ENCODE measurements around the gene KRTAP4-4. TPM values are rescaled to one million over a fixed set of nuclear protein-coding genes. Genes with fewer than 3 reads are reported as not detected.
"Not testable (repeated sequence)": the region's sequence is repeated elsewhere in the genome, so short reads cannot be mapped to it uniquely, and the experiment has no call there.

The KRTAP4-4 gene
- not detected for total RNA-seq
- long read RNA-seq, donor 1: 0 reads
- long read RNA-seq, donor 2: 0 reads

DNA sequence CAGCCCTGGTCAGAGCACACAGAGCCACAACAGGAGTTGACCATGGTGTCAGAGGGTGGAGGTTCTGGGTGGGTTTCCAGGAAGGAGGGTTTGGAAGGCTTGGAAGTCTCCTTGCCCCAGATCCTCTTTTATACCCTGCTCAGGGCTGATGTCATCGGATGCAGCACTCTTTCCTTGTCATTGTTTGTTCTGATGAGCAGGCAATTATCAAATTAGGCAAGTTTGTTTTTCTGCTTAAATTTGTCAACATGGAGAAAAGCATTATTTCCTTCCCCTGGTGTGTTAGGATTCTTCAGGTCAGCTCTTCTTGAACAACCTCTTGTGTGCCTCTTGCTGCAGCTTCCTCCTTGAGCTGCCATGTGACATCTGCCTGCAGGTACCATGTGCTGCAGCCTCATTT, at the start of gene KRTAP4-4:
TSS of gene KRTAP4-4 (minus strand) at position 101 of the 400 bp plus-strand sequence. CDS start at position 44, 57 bp downstream.
- no peak for DNase-seq (ENCODE audit: low spot score)
- intact Hi-C loops (cut with DNase I): no loop called here

DNA sequence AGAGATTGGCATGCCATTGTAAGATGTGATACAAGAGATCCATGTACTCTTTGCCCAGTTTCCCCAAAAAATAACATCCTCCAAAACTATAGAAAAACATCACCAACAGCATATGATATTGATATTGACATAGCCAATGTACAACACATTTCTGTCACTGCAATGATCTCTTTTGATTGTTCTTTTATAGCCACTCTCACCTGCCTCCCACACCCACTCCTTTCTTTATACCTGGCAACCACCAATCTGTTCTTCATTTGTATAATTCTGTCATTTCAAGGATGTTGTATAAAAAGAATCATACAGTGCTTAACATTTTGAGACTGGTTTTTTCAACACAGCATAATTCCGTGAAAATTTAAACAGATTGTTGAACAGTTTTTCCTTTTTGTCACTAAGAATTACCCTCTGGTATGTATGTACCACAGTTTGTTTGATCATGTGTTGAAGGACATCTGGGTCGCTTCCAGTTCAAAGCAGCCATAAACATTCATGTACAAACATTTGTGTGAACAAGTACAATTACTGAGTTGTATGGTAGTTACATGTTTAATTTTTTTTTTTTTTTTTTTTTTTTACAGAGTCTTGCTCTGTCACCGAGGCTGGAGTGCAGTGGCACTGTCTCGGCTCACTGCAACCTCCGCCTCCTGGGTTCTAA, 39.0 kb upstream of the KRTAP4-4 start:
- no peak for DNase-seq (ENCODE audit: low spot score)
- intact Hi-C loops (cut with DNase I): loop anchor here in 1 of 2 donors (10.0 kb wide), 1 partner anchor 535 kb away; the partner anchor contains the start of gene KRT222

DNA sequence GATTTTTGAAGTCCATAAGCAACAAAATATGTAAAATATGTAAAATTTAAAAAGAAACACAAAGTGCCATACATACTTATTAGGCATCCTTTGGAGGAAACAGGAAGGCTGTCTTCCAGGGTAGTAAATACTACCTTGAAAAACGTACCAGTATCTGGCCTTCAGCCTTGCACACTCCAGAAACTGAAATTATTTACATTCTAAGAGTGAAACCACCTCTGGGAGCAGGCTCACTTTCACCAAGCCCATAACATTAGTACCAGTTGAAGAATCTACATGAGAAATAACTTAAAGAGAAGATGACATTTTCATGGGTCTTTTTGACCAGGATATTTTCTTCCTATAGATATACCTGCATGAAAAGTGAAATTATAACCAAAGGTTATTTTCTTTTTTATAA, 35.5 kb upstream of the KRTAP4-4 start:
- DNase-seq (ENCODE audit: low spot score): no peak
- intact Hi-C loops (cut with DNase I): loop anchor here in 1 of 2 donors (10.0 kb wide), 1 partner anchor 531 kb away; the partner anchor contains the start of gene KRT222

DNA sequence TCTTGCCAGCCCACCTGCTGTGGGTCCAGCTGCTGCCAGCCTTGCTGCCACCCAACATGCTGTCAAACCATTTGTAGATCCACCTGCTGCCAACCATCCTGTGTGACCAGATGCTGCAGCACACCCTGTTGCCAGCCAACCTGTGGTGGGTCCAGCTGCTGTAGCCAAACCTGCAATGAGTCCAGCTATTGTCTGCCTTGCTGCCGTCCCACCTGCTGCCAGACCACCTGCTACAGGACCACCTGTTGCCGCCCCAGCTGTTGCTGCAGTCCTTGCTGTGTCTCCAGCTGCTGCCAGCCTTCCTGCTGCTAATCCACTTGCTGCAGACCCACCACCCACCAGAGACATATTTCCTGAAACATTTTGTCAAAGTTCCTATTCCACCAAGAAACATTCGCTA, 29.8 kb upstream of the KRTAP4-4 start:
- DNase-seq (ENCODE audit: low spot score): no peak
- intact Hi-C loops (cut with DNase I): loop anchor here in 1 of 2 donors (10.0 kb wide), 1 partner anchor 526 kb away; the partner anchor contains the start of gene KRT222

DNA sequence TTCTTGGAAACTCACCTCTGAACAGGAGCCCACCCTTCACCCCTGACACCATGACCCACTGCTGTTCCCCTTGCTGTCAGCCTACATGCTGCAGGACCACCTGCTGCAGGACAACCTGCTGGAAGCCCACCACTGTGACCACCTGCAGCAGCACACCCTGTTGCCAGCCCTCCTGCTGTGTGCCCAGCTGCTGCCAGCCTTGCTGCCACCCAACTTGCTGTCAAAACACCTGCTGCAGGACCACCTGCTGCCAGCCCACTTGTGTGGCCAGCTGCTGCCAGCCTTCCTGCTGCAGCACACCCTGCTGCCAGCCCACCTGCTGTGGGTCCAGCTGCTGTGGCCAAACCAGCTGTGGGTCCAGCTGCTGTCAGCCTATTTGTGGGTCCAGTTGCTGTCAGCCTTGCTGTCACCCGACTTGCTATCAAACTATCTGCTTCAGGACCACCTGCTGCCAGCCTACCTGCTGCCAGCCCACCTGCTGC, 29.3 kb upstream of the KRTAP4-4 start, which contains the start of gene KRTAP9-1:
TSS of gene KRTAP9-1 (plus strand) at position 51 of the 482 bp plus-strand sequence. CDS start at position 51, 0 bp downstream.
- intact Hi-C loops (cut with DNase I): loop anchor here in 1 of 2 donors (10.0 kb wide), 1 partner anchor 525 kb away; the partner anchor contains the start of gene KRT222
- DNase-seq (ENCODE audit: low spot score): not testable (repeated sequence)

DNA sequence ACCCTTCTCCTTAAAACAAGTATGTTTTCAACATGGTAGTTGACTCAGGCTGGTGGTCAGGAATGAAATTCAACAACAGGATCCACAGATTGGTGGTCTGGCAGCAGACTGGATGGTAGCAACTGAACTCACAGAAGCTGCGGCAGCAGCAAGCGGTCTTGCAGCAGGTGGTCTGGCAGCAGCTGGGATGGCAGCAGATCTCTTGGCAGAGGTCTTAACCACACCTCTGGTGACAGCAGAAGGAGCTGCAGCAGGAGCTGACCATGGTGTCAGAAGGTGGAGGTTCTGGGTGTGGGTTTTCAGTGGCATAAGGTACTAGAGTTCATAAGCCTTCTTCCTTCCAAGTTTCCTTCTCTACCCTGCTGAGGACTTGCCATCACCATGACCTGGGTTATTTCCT, 26.3 kb upstream of the KRTAP4-4 start:
- intact Hi-C loops (cut with DNase I): no loop called here
- DNase-seq (ENCODE audit: low spot score): no peak

DNA sequence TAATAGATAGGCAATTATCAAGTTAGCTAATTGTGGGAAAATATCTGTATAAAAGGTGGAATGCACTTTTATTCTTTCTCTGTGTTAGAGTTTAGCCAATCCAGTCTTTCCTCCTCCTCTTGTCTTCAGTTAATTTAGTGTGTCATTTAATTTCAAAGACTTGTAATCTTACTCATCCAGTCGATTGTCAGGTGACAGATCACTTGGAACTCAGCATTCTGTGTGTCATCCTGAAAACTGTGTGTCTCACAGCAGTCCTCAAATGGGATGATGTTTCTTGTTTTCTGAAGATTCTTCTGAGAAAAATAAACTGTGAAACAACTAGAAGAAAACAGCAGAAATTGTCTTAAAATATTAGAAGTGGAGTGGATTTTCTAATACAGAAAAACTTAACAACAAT, 24.5 kb upstream of the KRTAP4-4 start:
- intact Hi-C loops (cut with DNase I): no loop called here
- no peak for DNase-seq (ENCODE audit: low spot score)

DNA sequence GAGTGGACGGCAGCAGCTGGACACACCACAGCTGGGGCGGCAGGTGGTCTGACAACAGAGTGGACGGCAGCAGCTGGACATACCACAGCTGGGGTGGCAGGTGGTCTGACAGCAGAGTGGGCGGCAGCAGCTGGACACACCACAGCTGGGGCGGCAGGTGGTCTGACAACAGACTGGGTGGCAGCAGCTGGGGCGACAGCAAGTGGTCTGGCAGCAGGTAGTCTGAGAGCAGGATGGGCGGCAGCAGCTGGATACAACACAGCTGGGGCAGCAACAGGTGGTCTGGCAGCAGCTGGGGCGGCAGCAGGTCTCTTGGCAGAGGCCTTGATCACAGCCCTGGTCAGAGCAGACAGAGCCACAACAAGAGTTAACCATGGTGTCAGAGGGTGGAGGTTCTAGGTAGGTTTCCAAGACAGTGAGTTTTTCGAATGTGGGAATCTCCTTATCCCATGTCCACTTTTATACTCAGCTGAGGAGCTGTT, 24.0 kb upstream of the KRTAP4-4 start, which contains the start of gene KRTAP4-1:
TSS of gene KRTAP4-1 (minus strand) at position 432 of the 482 bp plus-strand sequence. CDS start at position 375, 57 bp downstream.
- intact Hi-C loops (cut with DNase I): no loop called here

DNA sequence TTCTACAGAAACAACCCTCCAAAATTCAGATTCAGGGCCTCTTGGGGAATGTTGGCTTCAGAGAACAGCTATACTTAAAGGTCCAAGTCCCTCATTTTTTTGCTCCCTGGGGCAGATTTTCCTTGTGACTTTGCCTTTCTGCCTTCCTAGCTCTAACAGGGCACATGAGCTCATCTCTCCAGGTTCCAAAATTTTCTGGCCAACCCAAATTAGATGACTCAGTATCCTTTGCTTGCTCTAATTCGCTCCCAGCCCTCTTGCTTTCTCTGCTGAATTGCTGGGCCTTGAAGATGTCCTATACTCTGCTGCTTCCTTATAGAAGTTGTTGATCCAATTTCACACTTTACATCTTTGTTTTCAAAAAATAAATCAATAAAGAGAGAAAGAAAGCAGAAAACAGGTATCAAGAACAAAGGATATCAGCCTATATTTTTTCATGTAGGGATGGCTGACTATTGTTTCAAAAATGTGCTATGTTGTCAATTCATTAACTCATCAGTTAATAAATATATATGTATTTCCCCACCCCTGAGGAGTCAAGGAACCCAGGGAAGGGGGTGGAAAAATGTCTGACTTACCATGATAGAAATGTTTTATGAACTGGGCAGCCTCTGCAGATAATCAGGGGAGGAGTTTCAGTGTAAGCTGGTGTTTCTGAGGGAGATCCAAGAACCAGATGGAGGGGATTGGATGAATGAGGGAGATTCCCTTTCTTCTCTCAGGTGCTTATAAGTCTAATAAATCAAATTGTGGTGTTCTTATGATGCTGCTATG, 18.5 kb upstream of the KRTAP4-4 start:
- intact Hi-C loops (cut with DNase I): no loop called here
- DNase-seq (ENCODE audit: low spot score): no peak

More for the DNA sequence above, 24.0 kb upstream of the KRTAP4-4 start, which contains the start of gene KRTAP4-1:
- no peak for DNase-seq (ENCODE audit: low spot score)

DNA sequence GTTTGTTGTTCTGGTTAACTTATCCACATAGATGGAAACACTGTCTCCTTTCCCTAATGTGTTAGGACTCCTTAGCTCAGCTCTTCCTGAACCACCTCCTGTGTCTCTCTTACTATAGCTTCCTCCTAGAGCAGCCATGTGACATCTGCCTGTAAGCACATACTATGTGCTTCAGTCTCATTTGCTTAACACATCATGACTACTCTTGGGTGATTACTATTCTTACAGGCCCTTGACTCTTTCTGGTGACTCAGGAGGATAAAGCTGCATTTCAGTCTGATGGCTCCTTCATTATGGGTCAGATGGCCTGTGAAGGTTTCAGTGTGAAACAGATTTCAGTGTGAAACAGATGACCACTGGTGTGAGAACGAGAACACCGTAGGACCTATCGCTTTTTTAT, 17.8 kb upstream of the KRTAP4-4 start:
- intact Hi-C loops (cut with DNase I): no loop called here
- no peak for DNase-seq (ENCODE audit: low spot score)

DNA sequence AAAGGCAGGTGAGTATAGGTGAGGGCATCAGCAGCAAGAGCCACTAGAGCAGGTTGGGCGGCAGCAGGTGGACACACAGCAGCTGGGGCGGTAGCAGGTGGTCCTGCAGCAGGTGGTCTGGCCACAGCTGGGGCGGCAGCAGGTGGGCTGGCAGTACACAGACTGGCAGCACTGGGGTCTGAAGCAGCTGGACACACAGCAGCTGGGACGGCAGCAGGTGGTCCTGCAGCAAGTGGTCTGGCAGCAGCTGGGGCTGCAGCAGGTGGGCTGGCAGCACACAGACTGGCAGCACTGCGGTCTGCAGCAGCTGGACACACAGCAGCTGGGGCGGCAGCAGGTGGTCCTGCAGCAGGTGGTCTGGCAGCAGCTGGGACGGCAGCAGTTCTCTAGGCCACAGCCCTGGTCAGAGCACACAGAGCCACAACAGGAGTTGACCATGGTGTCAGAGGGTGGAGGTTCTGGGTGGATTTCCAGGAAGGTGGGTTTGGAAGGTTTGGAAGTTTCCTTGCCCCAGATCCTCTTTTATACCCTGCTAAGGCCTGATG, 17.3 kb upstream of the KRTAP4-4 start, which contains the start of gene KRTAP4-2:
TSS of gene KRTAP4-2 (minus strand) at position 495 of the 545 bp plus-strand sequence. CDS start at position 438, 57 bp downstream.
- DNase-seq (ENCODE audit: low spot score): no peak
- intact Hi-C loops (cut with DNase I): no loop called here

DNA sequence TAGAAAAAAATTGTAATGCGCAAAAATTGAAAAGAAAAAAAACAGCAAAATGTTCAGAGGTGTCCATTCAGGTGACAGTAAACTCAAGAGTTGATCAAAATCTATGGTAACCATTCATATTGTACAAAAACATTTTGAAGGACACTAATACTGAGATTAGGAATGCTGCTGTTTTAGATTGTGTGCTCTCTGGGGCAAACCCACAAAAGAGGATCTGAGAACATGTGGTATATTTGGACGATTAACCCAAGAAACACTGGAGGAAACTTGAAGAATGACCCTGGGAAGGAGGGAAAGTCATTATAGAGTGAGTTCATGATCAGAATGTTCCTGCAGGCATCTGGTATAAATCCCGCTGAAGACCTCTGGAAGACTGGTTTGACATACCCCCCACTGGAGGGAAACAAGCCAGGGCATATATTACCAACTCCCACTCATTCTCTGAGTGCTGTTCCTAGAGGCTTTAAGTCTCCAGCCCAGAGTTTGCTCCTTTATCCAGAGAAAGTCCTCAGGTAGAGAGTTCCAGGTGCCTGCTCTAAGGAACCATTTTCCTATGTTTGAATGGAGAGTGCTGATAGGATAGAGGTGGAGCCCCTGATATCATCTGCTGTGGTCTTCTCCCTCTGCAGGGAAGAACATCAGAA, 16.3 kb upstream of the KRTAP4-4 start:
- intact Hi-C loops (cut with DNase I): no loop called here

DNA sequence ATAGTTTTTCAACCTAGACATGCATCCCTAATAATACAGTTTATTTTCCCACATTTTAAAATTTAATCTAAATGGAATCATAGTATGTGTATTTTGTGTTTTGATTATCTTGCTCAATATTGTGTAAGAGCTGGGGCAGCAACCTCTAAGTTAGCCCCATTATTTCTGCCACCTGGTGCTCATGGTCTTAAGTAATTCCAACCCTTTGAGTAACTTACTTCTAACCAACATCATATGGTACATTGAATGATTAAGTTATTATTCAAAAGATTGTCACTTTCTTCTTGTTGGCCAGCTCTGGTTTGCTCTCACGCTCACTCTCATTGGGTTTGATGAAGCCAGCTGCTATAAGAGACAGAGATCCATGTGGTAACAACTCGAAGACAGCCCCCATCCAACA, 11.3 kb upstream of the KRTAP4-4 start:
- intact Hi-C loops (cut with DNase I): no loop called here
- DNase-seq (ENCODE audit: low spot score): no peak

More for the DNA sequence above, 16.3 kb upstream of the KRTAP4-4 start:
- no peak for DNase-seq (ENCODE audit: low spot score)

DNA sequence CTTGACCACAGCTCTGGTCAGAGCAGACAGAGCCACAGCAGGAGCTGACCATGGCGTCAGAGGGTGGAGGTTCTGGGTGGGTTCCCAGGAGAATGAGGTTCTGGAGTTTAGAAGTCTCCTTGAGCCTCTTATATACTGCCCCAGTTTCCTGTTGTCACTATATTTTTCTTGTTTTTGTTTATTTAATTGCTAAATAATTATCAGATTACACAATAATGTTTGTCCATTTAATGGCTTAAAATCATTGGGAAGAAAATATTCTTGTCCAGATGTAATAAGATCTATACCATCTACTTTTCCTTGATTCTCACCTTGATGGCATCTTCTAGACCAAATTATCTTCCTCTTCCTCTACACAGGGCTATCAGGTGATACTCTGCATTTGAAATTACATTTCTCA, 7.6 kb upstream of the KRTAP4-4 start, which contains the start of gene KRTAP4-3:
TSS of gene KRTAP4-3 (minus strand) at position 101 of the 400 bp plus-strand sequence. CDS start at position 52, 49 bp downstream.
- intact Hi-C loops (cut with DNase I): no loop called here
- no peak for DNase-seq (ENCODE audit: low spot score)

DNA sequence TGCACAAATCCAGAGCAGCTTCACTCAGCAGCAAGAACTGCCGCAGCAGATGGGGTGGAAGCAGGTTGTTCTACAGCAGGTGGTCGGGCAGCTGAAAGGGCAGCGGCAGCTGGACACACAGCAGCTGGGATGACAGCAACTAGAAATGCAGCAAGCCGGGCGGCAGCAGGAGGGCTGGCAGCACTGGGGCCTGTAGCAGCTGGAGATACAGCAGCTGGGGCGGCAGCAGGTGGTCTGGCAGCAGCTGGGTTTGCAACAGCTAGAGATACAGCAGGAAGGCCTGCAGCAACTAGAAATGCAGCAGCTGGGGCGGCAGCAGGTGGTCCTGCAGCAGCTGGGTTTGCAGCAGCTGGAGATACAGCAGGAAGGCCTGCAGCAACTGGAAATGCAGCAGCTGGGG, 7.0 kb upstream of the KRTAP4-4 start:
- DNase-seq (ENCODE audit: low spot score): no peak
- intact Hi-C loops (cut with DNase I): no loop called here

DNA sequence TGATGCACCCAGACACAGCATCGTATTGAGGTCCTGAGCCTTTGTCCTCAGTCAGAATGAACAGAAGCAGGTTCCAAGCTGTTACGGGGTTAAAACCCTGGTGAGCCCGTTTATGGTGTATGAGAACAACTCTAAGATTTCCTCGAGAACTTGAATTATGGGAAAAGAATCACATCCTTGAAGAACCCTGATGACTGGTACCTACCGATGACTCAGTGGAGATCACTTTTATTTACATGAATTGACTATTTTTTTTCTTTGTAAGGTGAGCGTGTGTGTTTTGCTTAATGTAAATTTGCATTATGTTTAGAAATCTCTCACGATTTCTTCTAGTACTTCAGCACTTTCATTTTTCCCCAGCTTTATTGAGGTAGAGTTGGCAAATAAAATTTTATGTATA, 3.3 kb upstream of the KRTAP4-4 start:
- no peak for DNase-seq (ENCODE audit: low spot score)
- intact Hi-C loops (cut with DNase I): no loop called here

DNA sequence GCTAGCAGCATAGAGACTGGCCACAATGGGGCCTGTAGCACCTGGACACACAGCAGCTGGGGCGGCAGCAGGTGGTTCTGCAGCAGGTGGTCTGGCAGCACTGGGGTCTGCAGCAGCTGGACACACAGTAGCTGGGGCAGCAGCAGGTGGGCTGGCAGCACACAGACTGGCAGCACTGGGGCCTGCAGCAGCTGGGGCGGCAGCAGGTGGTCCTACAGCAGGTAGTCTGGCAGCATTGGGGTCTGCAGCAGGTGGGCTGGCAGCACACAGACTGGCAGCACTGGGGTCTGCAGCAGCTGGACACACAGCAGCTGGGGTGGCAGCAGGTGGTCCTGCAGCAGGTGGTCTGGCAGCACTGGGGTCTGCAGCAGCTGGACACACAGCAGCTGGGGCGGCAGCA, 358 bp downstream of the KRTAP4-4 start:
- intact Hi-C loops (cut with DNase I); DNase-seq (ENCODE audit: low spot score): not testable (repeated sequence)

DNA sequence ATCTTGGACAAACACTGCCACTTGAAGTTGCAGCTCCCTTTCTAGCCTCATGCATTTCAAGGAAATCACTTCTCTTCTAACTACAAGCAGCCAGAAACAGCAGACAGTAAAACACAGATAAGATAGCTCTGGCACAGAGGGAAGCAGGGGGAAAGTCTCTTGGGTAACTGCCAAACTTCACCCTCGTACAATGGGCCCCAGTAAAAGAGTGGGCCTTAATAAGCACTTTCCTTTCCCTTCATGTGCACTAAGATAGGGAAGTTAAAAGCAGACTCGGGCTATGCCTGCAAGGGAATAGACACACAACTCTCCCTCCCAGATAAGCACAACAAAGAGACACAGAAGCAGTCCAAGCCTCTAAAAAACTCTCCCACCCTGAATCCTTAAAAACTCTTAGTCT, 6.7 kb downstream of the KRTAP4-4 start:
- DNase-seq (ENCODE audit: low spot score): no peak
- intact Hi-C loops (cut with DNase I): no loop called here

DNA sequence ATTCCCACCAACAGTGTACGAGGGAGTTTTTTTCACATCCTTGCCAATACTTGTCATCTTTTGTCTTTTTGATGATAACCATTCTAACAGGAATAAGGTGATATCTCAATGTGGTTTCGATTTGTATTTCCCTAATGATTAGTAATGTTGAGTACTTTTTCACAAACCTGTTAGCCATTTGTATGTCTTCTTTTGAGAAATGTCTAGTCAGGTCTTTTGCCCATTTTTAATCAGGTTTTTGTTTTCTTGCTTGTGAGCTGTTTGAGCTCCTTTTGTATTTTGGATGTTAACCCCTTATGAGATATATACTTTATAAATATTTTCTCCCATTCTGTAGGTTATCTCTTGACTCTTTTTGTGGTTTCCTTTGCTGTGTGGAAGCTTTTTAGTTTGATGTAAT, 9.0 kb downstream of the KRTAP4-4 start:
- DNase-seq (ENCODE audit: low spot score): no peak
- intact Hi-C loops (cut with DNase I): no loop called here

Measured in posterior vena cava (tissue), 2 donors.